LHCN-M2 (cell line): Measurements from ENCODE around the gene ACIN1. TPM values are rescaled to one million over a fixed set of nuclear protein-coding genes. Genes with fewer than 3 reads are reported as not detected.
A peak's percentile ranks its signal among the peaks of the same experiment; 100 is the strongest.
"Not testable (repeated sequence)": the region's sequence is repeated elsewhere in the genome, so short reads cannot be mapped to it uniquely, and the experiment has no call there.

Source experiments
- DNase-seq: peaks from one replicate; pipeline ENCODE4 v3.0.0-alpha.2; 2012; ENCODE audit warnings: low read depth
- total RNA-seq: library from RNA; depleted of rRNA; stranded (reverse); fragments of >200 nt; gene quantifications from 2 replicates; pipeline ENCODE4 v1.2.3, GENCODE V29; 2014; rRNA removed

ACIN1 gene
- total RNA-seq, 1 experiment from 2014 or later = 106 TPM

DNA sequence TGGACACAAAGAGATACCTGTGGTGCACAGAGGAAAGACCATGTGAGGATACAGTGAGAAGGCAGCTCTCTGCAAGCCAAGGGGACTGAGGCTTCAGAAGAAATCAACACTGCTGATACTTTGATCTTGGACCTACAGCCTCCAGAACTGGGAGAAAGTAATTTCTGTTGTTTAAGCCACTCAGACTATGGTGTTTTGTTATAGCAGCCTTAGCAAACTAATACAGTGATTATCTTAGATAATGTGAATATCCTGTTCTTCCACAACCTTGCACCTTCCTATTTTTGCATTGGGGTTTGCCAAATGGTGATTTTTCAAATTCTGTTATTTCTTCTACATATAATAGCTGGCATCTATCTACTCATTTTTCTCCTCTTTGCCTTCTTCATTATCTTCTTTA lies 76.8 kb downstream of the ACIN1 start:
- DNase-seq = no peak

DNA sequence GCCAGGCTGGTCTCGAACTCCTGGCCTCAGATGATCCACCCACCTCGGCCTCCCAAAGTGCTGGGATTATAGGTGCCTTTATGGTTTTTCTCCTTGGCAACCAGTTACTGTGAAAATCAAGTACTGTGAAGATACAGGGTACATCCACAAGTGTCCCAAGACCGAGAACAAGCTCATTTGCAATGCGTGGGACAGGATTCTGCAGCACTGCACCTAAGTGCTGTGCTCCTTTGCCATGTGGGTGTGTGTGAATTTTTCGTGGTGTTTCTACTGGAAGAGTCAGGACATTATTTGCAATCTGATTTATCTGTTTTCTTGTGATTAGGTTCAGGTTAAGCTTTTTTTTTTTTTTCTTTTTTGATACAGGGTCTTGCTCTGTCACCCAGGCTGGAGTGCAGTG lies 77.8 kb downstream of the ACIN1 start:
- no peak for DNase-seq

DNA sequence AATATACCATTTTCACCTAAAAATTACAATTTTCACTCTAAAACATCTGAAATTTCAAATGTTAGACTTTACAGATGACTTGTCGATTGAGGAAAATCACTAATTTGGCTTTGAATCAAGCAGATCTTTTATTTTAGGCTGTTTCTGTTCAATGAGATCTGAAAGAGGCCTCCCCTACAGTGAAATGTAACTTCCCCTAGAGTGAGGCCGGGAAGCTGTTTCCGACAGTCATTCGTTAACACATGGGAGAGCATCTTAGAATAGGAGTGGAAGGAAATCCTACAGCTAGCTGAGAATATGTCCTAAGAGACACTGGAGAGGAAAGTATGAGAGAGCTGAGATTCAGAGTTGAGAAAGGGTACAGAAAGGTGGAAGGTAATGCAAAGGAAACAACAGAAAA lies 79.3 kb downstream of the ACIN1 start:
- no peak for DNase-seq

DNA sequence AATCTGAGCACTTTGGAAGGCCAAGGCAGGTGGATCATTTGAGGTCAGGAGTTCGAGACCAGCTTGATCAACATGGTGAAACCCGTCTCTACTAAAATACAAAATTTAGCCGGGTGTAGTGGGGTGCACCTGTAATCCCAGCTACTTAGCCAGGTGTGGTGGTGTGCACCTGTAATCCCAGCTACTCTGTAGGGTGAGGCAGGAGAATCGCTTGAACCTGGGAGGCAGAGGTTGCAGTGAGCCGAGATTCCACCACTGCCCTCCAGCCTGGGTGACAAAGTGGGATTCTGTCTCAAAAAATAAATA lies 81.2 kb downstream of the ACIN1 start:
- DNase-seq = not testable (repeated sequence)

DNA sequence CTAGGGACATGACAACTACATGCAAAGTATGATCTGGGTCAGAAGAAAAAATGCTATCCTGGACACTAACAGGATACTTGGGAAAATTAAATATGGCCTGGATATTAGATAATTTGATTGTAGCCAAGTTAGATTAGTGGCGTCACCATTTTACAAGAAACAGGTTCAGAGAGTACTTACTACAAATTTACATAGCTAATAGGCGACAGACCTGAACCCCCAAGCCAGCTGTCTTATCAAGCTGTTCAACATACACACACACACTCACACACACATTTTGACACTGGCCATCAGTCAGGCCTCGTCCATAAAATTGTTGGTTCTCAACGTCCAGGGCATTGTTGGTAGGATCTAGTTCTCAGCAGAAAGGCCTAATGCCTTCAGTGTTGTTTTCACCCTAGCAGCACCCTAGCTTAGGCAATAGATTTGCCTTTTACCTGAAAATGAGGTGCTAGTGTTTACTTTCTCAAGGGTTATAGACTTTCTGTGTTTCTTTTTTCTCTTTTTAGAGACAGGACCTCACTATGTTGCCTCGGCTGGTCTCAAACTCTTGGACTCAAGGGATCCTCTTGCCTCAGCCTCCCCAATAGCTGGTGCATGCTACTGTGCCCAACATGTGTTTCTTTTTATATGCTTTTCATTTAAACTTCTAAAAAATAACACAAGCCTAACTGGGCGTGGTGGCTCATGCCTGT lies 81.7 kb downstream of the ACIN1 start:
- DNase-seq = no peak

DNA sequence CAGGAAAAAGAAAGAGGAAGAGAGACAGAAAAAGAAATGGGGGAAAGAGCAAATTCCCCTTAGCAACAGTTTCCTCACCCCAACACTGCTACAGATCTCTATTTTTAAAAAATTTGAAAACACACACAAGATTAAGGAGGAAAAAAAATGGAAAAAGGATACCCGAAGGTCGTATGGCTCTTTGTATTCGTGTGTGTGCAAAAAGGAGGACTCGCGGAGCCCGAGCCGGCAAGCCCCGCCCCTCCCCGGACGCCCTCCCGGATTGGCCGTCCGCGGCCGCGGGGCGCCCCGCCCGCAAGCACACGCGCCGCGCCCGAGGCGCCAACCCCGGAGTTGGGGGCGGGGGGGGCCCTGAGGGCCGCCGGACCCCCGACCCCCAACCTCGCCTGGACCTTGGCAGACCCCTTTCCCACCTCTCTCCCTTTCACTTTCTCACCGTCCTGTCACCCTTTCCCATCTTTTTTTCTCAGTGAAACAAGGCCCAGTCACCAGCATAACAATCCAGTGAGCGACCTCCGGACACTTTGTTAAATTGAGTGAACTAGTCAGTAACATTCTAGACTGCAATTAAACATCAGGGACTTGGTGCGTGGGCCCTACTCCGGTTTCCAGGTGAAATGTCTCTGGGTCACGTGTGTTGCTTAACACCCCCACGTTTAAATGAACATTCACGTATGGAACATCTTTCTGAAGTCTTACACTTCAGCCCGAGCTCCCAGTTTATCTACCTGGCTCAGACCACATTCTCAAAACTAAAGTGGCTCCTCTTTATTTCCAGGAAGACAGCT lies 84.8 kb downstream of the ACIN1 start, which contains the start of gene C14orf93:
Gene C14orf93 (minus strand): TSS at position 205 of the 788 bp plus-strand sequence. CDS start 11,120 bp downstream, outside the sequence.
- DNase-seq = peak; percentile 54

DNA sequence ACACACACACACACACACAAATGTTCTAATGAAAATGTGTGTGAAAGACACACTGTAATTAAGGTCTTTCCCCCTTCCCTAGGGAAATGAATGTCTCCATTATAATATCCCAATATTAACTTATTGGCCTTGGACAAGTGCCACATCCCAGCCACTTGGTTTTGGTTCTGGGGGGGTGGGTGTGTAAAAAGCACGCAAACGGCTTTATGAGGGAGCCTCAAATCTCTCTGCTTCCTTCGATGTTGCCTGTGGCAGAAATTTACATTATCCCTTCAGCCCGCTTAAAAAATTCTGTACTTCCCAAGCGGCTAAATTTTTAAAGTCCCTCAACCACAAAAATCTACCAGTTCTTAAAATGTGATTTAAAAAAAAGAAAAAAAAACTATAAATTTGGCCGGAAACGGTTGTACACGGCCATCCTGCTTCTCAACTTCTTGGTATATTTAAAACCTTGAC lies 85.4 kb downstream of the ACIN1 start:
- DNase-seq = no peak

DNA sequence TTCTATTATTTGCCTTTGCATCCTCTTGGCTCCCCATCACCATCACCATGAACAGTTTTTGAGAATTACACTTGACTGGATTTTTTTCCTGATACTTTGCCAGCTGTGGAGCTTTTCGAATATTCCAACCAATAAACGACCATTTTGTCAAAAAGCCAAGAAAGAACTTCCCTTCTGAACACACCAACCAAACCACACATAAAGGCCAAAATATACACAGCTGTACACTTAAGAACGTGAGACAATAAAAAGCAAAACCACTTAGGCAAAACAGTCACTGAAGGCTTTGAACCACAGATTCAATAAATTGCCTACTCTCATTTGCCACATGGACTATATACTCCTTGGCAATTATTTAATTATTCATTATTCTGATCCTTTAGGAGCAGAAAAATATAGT lies 86.1 kb downstream of the ACIN1 start:
- DNase-seq = peak; percentile 49

Other genes starting within 250 kb of the ACIN1 start
- 86.0 and 86.5 TPM in 2 replicates for gene LRP10, start 223.4 kb downstream of the ACIN1 start, total RNA-seq
- 0.06 and 0.13 TPM in 2 replicates for gene REM2, start 211.9 kb downstream of the ACIN1 start, total RNA-seq
- gene RBM23, start 176.0 kb downstream of the ACIN1 start, total RNA-seq = 75.6 and 131 TPM in 2 replicates
- 51.7 and 66.0 TPM in 2 replicates for gene PRMT5, start 165.8 kb downstream of the ACIN1 start, total RNA-seq
- 45.5 and 54.8 TPM in 2 replicates for gene HAUS4, start 138.0 kb downstream of the ACIN1 start, total RNA-seq
- gene AJUBA, start 112.6 kb downstream of the ACIN1 start, total RNA-seq = 67.1 and 78.4 TPM in 2 replicates
- gene C14orf93, start 85.0 kb downstream of the ACIN1 start, total RNA-seq = 4.0 and 8.6 TPM in 2 replicates
- gene PSMB5, start 60.2 kb downstream of the ACIN1 start, total RNA-seq = 235 and 240 TPM in 2 replicates
- not detected in 2 replicates for gene PSMB11, start 52.9 kb downstream of the ACIN1 start, total RNA-seq
- gene CDH24, start 37.6 kb downstream of the ACIN1 start, total RNA-seq = 10.4 and 11.0 TPM in 2 replicates
- gene C14orf119, start 369 bp upstream of the ACIN1 start, total RNA-seq = 41.9 and 47.0 TPM in 2 replicates
- not detected in 2 replicates for gene CIROP, start 9.9 kb upstream of the ACIN1 start, total RNA-seq
- 0.11 TPM in 1 of 2 replicates, not detected in the other for gene CEBPE, start 24.1 kb upstream of the ACIN1 start, total RNA-seq
- gene SLC7A8, start 88.5 kb upstream of the ACIN1 start, total RNA-seq = 2.4 and 3.4 TPM in 2 replicates
- not detected in 2 replicates for gene RNF212B, start 142.8 kb upstream of the ACIN1 start, total RNA-seq
- 5.7 and 7.1 TPM in 2 replicates for gene HOMEZ, start 191.0 kb upstream of the ACIN1 start, total RNA-seq
- gene PPP1R3E, start 207.7 kb upstream of the ACIN1 start, total RNA-seq = 2.9 and 5.0 TPM in 2 replicates
- 17.3 and 20.4 TPM in 2 replicates for gene BCL2L2, start 211.7 kb upstream of the ACIN1 start, total RNA-seq
- gene PABPN1, start 226.3 kb upstream of the ACIN1 start, total RNA-seq = 86.7 and 92.7 TPM in 2 replicates